ENCODE data around the gene NOXA1.

The NOXA1 gene

GRCh38 chr9:137432687-137433348, 9.6 kb downstream of the NOXA1 start:
- H3K9me3 ChIP-seq (ENCODE audit: control insufficient read depth, insufficient read depth, low read length) = no peaks in the 10 kb centered on the region
- H3K9ac ChIP-seq (ENCODE audit: low read depth, low read length) = no peak overlapping the region
- no peaks in the 10 kb centered on the region; the same call in 1 of the 2 replicates for H3K4me1 ChIP-seq (ENCODE audit: insufficient read depth, low read length)
- H3K36me3 ChIP-seq (ENCODE audit: insufficient read depth, low read length) = no peaks in the 10 kb centered on the region

- H3K9ac ChIP-seq (ENCODE audit: low read depth, low read length) = no peak overlapping the region
Observed at GRCh38 chr9:137433349-137433915, 10.2 kb downstream of the NOXA1 start.

GRCh38 chr9:137433916-137434431, 10.8 kb downstream of the NOXA1 start:
- Histone ChIP-seq H3K9me3 (ENCODE audit: control insufficient read depth, insufficient read depth, low read length) (no peaks in the 10 kb centered on the region), H3K4me1 (ENCODE audit: insufficient read depth, low read length) (no peaks in the 10 kb centered on the region; the same call in 1 of the 2 replicates), H3K36me3 (ENCODE audit: insufficient read depth, low read length) (no peaks in the 10 kb centered on the region), H3K9ac (ENCODE audit: low read depth, low read length) (no peak overlapping the region)

More at GRCh38 chr9:137433349-137433915, 10.2 kb downstream of the NOXA1 start:
- Histone ChIP-seq H3K9me3 (ENCODE audit: control insufficient read depth, insufficient read depth, low read length) (no peaks in the 10 kb centered on the region), H3K36me3 (ENCODE audit: insufficient read depth, low read length) (no peaks in the 10 kb centered on the region), H3K4me1 (ENCODE audit: insufficient read depth, low read length) (no peaks in the 10 kb centered on the region; the same call in 1 of the 2 replicates)

- no peak overlapping the region for H3K9ac ChIP-seq (ENCODE audit: low read depth, low read length)
- H3K4me1 ChIP-seq (ENCODE audit: insufficient read depth, low read length) = no peaks in the 10 kb centered on the region; the same call in 1 of the 2 replicates
- H3K9me3 ChIP-seq (ENCODE audit: control insufficient read depth, insufficient read depth, low read length) = no peaks in the 10 kb centered on the region
- no peaks in the 10 kb centered on the region for H3K36me3 ChIP-seq (ENCODE audit: insufficient read depth, low read length)
Observed at GRCh38 chr9:137434498-137435380, 11.5 kb downstream of the NOXA1 start.

GRCh38 chr9:137435381-137435891, 12.2 kb downstream of the NOXA1 start:
- Histone ChIP-seq H3K36me3 (ENCODE audit: insufficient read depth, low read length) (no peaks in the 10 kb centered on the region), H3K9ac (ENCODE audit: low read depth, low read length) (no peak overlapping the region), H3K9me3 (ENCODE audit: control insufficient read depth, insufficient read depth, low read length) (no peaks in the 10 kb centered on the region), H3K4me1 (ENCODE audit: insufficient read depth, low read length) (no peaks in the 10 kb centered on the region; the same call in 1 of the 2 replicates)

GRCh38 chr9:137435980-137436760, 13.0 kb downstream of the NOXA1 start:
- Histone ChIP-seq H3K9ac (ENCODE audit: low read depth, low read length) (no peak overlapping the region), H3K4me1 (ENCODE audit: insufficient read depth, low read length) (no peaks in the 10 kb centered on the region), H3K9me3 (ENCODE audit: control insufficient read depth, insufficient read depth, low read length) (no peaks in the 10 kb centered on the region), H3K36me3 (ENCODE audit: insufficient read depth, low read length) (no peaks in the 10 kb centered on the region)

GRCh38 chr9:137436761-137437600, 13.8 kb downstream of the NOXA1 start:
- Histone ChIP-seq H3K36me3 (ENCODE audit: insufficient read depth, low read length) (no peaks in the 10 kb centered on the region), H3K9ac (ENCODE audit: low read depth, low read length) (no peak overlapping the region), H3K4me1 (ENCODE audit: insufficient read depth, low read length) (no peaks in the 10 kb centered on the region), H3K9me3 (ENCODE audit: control insufficient read depth, insufficient read depth, low read length) (no peaks in the 10 kb centered on the region)

- Histone ChIP-seq H3K36me3 (ENCODE audit: insufficient read depth, low read length) (no peaks in the 10 kb centered on the region), H3K4me1 (ENCODE audit: insufficient read depth, low read length) (no peaks in the 10 kb centered on the region), H3K9me3 (ENCODE audit: control insufficient read depth, insufficient read depth, low read length) (no peaks in the 10 kb centered on the region), H3K9ac (ENCODE audit: low read depth, low read length) (no peak overlapping the region)
Observed at GRCh38 chr9:137437691-137438590, 14.7 kb downstream of the NOXA1 start.

GRCh38 chr9:137438591-137439157, 15.5 kb downstream of the NOXA1 start:
- H3K9me3 ChIP-seq (ENCODE audit: control insufficient read depth, insufficient read depth, low read length) = no peaks in the 10 kb centered on the region
- no peaks in the 10 kb centered on the region for H3K36me3 ChIP-seq (ENCODE audit: insufficient read depth, low read length)
- no peak overlapping the region for H3K9ac ChIP-seq (ENCODE audit: low read depth, low read length)
- H3K4me1 ChIP-seq (ENCODE audit: insufficient read depth, low read length) = no peaks in the 10 kb centered on the region

GRCh38 chr9:137439158-137439714, 16.0 kb downstream of the NOXA1 start:
- no peak overlapping the region for H3K9ac ChIP-seq (ENCODE audit: low read depth, low read length)
- H3K9me3 ChIP-seq (ENCODE audit: control insufficient read depth, insufficient read depth, low read length) = no peaks in the 10 kb centered on the region
- no peaks in the 10 kb centered on the region for H3K4me1 ChIP-seq (ENCODE audit: insufficient read depth, low read length)
- no peaks in the 10 kb centered on the region for H3K36me3 ChIP-seq (ENCODE audit: insufficient read depth, low read length)

- H3K9ac ChIP-seq (ENCODE audit: low read depth, low read length) = peak within 1 kb of the TSS; percentile 49
Observed at GRCh38 chr9:137441289-137441934, 18.2 kb downstream of the NOXA1 start, which contains the start of gene ENTPD8. ENTPD8 (minus strand) TSS chr9:137441357; CDS start chr9:137438285, 3,072 bp downstream.

More at GRCh38 chr9:137441289-137441934, 18.2 kb downstream of the NOXA1 start, which contains the start of gene ENTPD8:
- H3K4me1 ChIP-seq (ENCODE audit: insufficient read depth, low read length) = 0 out of 2 replicates have a peak, but pooled peaks cover 3% of the 10 kb centered on the region
- H3K9me3 ChIP-seq (ENCODE audit: control insufficient read depth, insufficient read depth, low read length) = no peaks in the 10 kb centered on the region
- no peaks in the 10 kb centered on the region for H3K36me3 ChIP-seq (ENCODE audit: insufficient read depth, low read length)

Measured in ES-I3 (cell line).